Measurements from ENCODE around the gene VSNL1.

VSNL1 gene

DNA sequence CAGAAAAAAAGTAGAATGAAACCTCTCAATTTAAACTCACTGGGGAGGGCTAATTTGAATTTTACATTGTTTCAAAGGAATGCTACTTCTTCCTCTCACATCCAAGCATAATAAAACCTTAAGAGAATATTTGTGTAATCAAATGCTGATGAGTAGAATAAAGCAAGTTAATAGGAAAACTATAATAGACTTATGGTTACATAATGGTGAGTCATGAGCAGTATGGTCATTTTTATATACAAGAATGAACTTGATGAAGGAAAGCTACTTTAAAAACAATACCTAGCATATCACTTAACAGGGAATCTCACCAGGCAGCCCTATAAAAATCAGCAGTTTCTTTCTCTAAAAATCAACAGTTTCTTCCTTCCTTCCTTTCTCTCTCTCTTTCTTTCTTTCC lies 80.3 kb downstream of the VSNL1 start:
- no peak overlapping the region for H3K4me3 ChIP-seq (ENCODE audit: low read depth, low read length)
- no peak overlapping the region for H3K9ac ChIP-seq
- H2AFZ ChIP-seq: no peak overlapping the region
- H3K4me2 ChIP-seq (ENCODE audit: low read length): no peak overlapping the region
- no peaks in the 10 kb centered on the region for H3K36me3 ChIP-seq (ENCODE audit: control insufficient read depth, insufficient read depth, low read length)
- H3K79me2 ChIP-seq: no peaks in the 10 kb centered on the region
- H3K27me3 ChIP-seq (ENCODE audit: control insufficient read depth, insufficient read depth, low read length): no peaks in the 10 kb centered on the region
- H3K9me3 ChIP-seq (ENCODE audit: control insufficient read depth, low read length): no peaks in the 10 kb centered on the region
- no peaks in the 10 kb centered on the region for H3K4me1 ChIP-seq
- no peak overlapping the region for H3K27ac ChIP-seq
- TF ChIP-seq, protein P1, sequence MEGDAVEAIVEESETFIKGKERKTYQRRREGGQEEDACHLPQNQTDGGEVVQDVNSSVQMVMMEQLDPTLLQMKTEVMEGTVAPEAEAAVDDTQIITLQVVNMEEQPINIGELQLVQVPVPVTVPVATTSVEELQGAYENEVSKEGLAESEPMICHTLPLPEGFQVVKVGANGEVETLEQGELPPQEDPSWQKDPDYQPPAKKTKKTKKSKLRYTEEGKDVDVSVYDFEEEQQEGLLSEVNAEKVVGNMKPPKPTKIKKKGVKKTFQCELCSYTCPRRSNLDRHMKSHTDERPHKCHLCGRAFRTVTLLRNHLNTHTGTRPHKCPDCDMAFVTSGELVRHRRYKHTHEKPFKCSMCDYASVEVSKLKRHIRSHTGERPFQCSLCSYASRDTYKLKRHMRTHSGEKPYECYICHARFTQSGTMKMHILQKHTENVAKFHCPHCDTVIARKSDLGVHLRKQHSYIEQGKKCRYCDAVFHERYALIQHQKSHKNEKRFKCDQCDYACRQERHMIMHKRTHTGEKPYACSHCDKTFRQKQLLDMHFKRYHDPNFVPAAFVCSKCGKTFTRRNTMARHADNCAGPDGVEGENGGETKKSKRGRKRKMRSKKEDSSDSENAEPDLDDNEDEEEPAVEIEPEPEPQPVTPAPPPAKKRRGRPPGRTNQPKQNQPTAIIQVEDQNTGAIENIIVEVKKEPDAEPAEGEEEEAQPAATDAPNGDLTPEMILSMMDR (IDR thresholded peaks at IDR 0.05): no peak

GRCh38 chr2:17621781-17622180 lies 81.3 kb downstream of the VSNL1 start:
- no peaks in the 10 kb centered on the region for H3K79me2 ChIP-seq
- no peaks in the 10 kb centered on the region for H3K9me3 ChIP-seq (ENCODE audit: control insufficient read depth, low read length)
- no peaks in the 10 kb centered on the region for H3K27me3 ChIP-seq (ENCODE audit: control insufficient read depth, insufficient read depth, low read length)
- H3K9ac ChIP-seq: no peak overlapping the region
- no peaks in the 10 kb centered on the region for H3K36me3 ChIP-seq (ENCODE audit: control insufficient read depth, insufficient read depth, low read length)
- TF ChIP-seq, protein P1 (IDR thresholded peaks at IDR 0.05): no peak
- no peak overlapping the region for H3K4me2 ChIP-seq (ENCODE audit: low read length)
- no peaks in the 10 kb centered on the region for H3K4me1 ChIP-seq
- no peak overlapping the region for H3K27ac ChIP-seq
- H3K4me3 ChIP-seq (ENCODE audit: low read depth, low read length): no peak overlapping the region
- no peak overlapping the region for H2AFZ ChIP-seq

GRCh38 chr2:17625446-17625845 lies 85.0 kb downstream of the VSNL1 start:
- Histone ChIP-seq H2AFZ (no peak overlapping the region), H3K9ac (no peak overlapping the region), H3K9me3 (ENCODE audit: control insufficient read depth, low read length) (no peaks in the 10 kb centered on the region), H3K4me2 (ENCODE audit: low read length) (no peak overlapping the region), H3K27ac (no peak overlapping the region), H3K79me2 (no peaks in the 10 kb centered on the region), H3K36me3 (ENCODE audit: control insufficient read depth, insufficient read depth, low read length) (no peaks in the 10 kb centered on the region), H3K4me1 (no peaks in the 10 kb centered on the region), H3K27me3 (ENCODE audit: control insufficient read depth, insufficient read depth, low read length) (no peaks in the 10 kb centered on the region), H3K4me3 (ENCODE audit: low read depth, low read length) (no peak overlapping the region)
- TF ChIP-seq, protein P1 (IDR thresholded peaks at IDR 0.05): no peak

DNA sequence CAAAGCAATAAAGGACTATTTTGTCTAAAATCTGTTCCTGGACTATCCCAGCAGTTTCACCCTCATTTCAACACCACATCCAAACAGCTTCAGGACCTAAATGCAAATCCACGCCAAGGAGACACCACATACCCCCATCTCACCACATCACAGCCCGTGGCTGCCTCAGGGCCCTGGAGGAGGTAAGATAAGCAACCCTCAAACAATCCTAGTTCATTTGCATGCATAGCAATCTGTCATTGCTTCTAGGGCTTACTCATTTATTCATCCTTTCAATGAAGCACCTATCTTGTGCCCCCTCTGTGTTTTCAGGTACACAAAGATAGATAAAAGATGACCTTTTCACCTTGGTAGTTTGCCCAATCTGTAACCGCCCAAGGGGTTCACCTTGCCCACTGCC lies 86.5 kb downstream of the VSNL1 start:
- Histone ChIP-seq H3K36me3 (ENCODE audit: control insufficient read depth, insufficient read depth, low read length) (no peaks in the 10 kb centered on the region), H3K9ac (no peak overlapping the region), H3K27ac (no peak overlapping the region), H3K4me3 (ENCODE audit: low read depth, low read length) (no peak overlapping the region), H3K4me2 (ENCODE audit: low read length) (no peak overlapping the region), H3K79me2 (no peaks in the 10 kb centered on the region), H3K9me3 (ENCODE audit: control insufficient read depth, low read length) (no peaks in the 10 kb centered on the region), H3K27me3 (ENCODE audit: control insufficient read depth, insufficient read depth, low read length) (no peaks in the 10 kb centered on the region), H3K4me1 (no peaks in the 10 kb centered on the region), H2AFZ (no peak overlapping the region)
- TF ChIP-seq, protein P1 (IDR thresholded peaks at IDR 0.05): no peak

DNA sequence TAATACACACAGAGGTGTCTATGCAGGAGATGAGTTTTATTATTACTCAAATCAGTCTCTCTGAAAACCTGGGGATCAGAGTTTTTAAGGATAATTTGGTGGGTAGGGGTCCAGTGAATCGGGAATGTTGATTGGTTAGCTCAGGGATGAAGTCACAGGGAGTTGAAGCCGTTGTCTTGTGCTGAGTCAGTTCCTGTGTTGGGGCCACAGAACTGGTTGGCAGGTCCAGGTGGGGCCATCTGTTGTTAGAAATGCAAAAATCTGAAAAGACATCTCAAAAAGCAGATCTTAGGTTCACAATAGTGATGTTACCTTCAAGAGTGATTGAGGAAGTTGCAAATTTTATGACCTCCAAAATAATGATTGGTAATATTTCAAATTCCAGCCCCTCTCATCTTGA lies 86.9 kb downstream of the VSNL1 start:
- H3K27ac ChIP-seq: no peak overlapping the region

More for the DNA sequence above, 86.9 kb downstream of the VSNL1 start:
- Histone ChIP-seq H2AFZ (no peak overlapping the region), H3K9ac (no peak overlapping the region), H3K27me3 (ENCODE audit: control insufficient read depth, insufficient read depth, low read length) (no peaks in the 10 kb centered on the region), H3K9me3 (ENCODE audit: control insufficient read depth, low read length) (no peaks in the 10 kb centered on the region), H3K4me1 (no peaks in the 10 kb centered on the region), H3K4me2 (ENCODE audit: low read length) (no peak overlapping the region), H3K79me2 (no peaks in the 10 kb centered on the region), H3K36me3 (ENCODE audit: control insufficient read depth, insufficient read depth, low read length) (no peaks in the 10 kb centered on the region), H3K4me3 (ENCODE audit: low read depth, low read length) (no peak overlapping the region)
- TF ChIP-seq, protein P1 (IDR thresholded peaks at IDR 0.05): no peak
